MM.1S (cell line): ENCODE measurements around the gene IL1RAP.

Source experiments
- CTCF ChIP-seq: fragments of 300-600 bp; sonication (generic); IDR thresholded peaks from 2 replicates; pipeline ENCODE4 v1.5.1; 2016; ENCODE audit warnings: antibody characterized with exemption, low read length, mixed read lengths
- EZH2phosphoT487 ChIP-seq: fragments of 300-600 bp; sonication (generic); IDR thresholded peaks from 2 replicates; pipeline ENCODE4 v1.6.1; 2018; ENCODE audit warnings: antibody characterized with exemption, low read length

DNA sequence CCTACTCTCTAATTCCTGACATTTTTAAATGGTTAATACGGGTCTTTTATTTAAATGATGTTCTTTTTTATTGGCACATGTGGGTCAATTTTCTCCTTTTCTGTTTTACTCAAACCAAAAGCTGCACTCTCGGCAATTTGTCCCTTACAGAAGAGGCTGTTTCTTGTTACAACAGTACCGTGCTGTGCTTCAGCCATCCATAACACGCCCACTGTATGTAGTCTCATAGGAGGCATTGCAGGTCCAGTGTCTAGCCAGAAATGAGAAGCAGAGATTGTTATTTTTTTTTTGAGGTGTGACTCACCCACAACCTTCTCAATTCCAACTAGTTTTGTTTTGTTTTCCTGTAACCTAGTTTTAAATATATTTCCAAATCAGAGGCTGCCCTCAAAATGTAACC is 184.0 kb downstream of the IL1RAP start:
- TF ChIP-seq CTCF: no peak
- no peak for TF ChIP-seq EZH2phosphoT487
